Measurements from ENCODE around the gene MCCC1.

MCCC1 gene

GRCh38 chr3:183050706-183051105 is 48.6 kb downstream of the MCCC1 start:
- Histone ChIP-seq H2AFZ (ENCODE audit: low read length, unreplicated experiment) (no peak overlapping the region), H3K4me3 (ENCODE audit: low read depth, low read length) (no peak overlapping the region), H3K79me2 (ENCODE audit: control insufficient read depth, insufficient read depth, low read length, unreplicated experiment) (no peaks in the 10 kb centered on the region)

GRCh38 chr3:183046883-183047282 is 52.4 kb downstream of the MCCC1 start:
- H3K36me3 ChIP-seq (ENCODE audit: insufficient read depth, low read length): peaks cover 31% of the 10 kb centered on the region
- H3K79me2 ChIP-seq (ENCODE audit: control insufficient read depth, insufficient read depth, low read length, unreplicated experiment): no peaks in the 10 kb centered on the region
- no peak overlapping the region for H2AFZ ChIP-seq (ENCODE audit: low read length, unreplicated experiment)
- H3K27me3 ChIP-seq (ENCODE audit: insufficient read depth, low read length): no peaks in the 10 kb centered on the region
- no peak overlapping the region for H3K27ac ChIP-seq (ENCODE audit: low read depth, low read length)
- H3K4me1 ChIP-seq (ENCODE audit: control insufficient read depth, insufficient read depth, low read length, unreplicated experiment): no peaks in the 10 kb centered on the region
- no peak overlapping the region for H3K4me3 ChIP-seq (ENCODE audit: low read depth, low read length)

More at GRCh38 chr3:183050706-183051105, 48.6 kb downstream of the MCCC1 start:
- Histone ChIP-seq H3K27ac (ENCODE audit: low read depth, low read length) (no peak overlapping the region), H3K36me3 (ENCODE audit: insufficient read depth, low read length) (peaks cover 28% of the 10 kb centered on the region), H3K27me3 (ENCODE audit: insufficient read depth, low read length) (no peaks in the 10 kb centered on the region), H3K4me1 (ENCODE audit: control insufficient read depth, insufficient read depth, low read length, unreplicated experiment) (no peaks in the 10 kb centered on the region)

GRCh38 chr3:183044547-183045229 is 54.6 kb downstream of the MCCC1 start:
- Histone ChIP-seq H3K36me3 (ENCODE audit: insufficient read depth, low read length) (peaks cover 23% of the 10 kb centered on the region), H3K4me1 (ENCODE audit: control insufficient read depth, insufficient read depth, low read length, unreplicated experiment) (no peaks in the 10 kb centered on the region), H2AFZ (ENCODE audit: low read length, unreplicated experiment) (no peak overlapping the region), H3K4me3 (ENCODE audit: low read depth, low read length) (no peak overlapping the region), H3K79me2 (ENCODE audit: control insufficient read depth, insufficient read depth, low read length, unreplicated experiment) (no peaks in the 10 kb centered on the region), H3K27ac (ENCODE audit: low read depth, low read length) (no peak overlapping the region), H3K27me3 (ENCODE audit: insufficient read depth, low read length) (no peaks in the 10 kb centered on the region)

- Histone ChIP-seq H3K36me3 (ENCODE audit: insufficient read depth, low read length) (peaks cover 5% of the 10 kb centered on the region), H3K4me3 (ENCODE audit: low read depth, low read length) (no peak overlapping the region), H3K79me2 (ENCODE audit: control insufficient read depth, insufficient read depth, low read length, unreplicated experiment) (no peaks in the 10 kb centered on the region), H3K4me1 (ENCODE audit: control insufficient read depth, insufficient read depth, low read length, unreplicated experiment) (peaks cover 3% of the 10 kb centered on the region), H3K27ac (ENCODE audit: low read depth, low read length) (no peak overlapping the region), H3K27me3 (ENCODE audit: insufficient read depth, low read length) (no peaks in the 10 kb centered on the region), H2AFZ (ENCODE audit: low read length, unreplicated experiment) (no peak overlapping the region)
Observed at GRCh38 chr3:183038757-183039156, 60.5 kb downstream of the MCCC1 start.

- peaks cover 4% of the 10 kb centered on the region for H3K4me1 ChIP-seq (ENCODE audit: control insufficient read depth, insufficient read depth, low read length, unreplicated experiment)
- peaks cover 4% of the 10 kb centered on the region; the same call in 1 of the 2 replicates for H3K36me3 ChIP-seq (ENCODE audit: insufficient read depth, low read length)
- H3K27ac ChIP-seq (ENCODE audit: low read depth, low read length): no peak overlapping the region
- no peak overlapping the region for H2AFZ ChIP-seq (ENCODE audit: low read length, unreplicated experiment)
- no peaks in the 10 kb centered on the region for H3K79me2 ChIP-seq (ENCODE audit: control insufficient read depth, insufficient read depth, low read length, unreplicated experiment)
- no peaks in the 10 kb centered on the region for H3K27me3 ChIP-seq (ENCODE audit: insufficient read depth, low read length)
- no peak overlapping the region for H3K4me3 ChIP-seq (ENCODE audit: low read depth, low read length)
Observed at GRCh38 chr3:183038221-183038620, 61.1 kb downstream of the MCCC1 start.

- H3K27ac ChIP-seq (ENCODE audit: low read depth, low read length): no peak overlapping the region
- H2AFZ ChIP-seq (ENCODE audit: low read length, unreplicated experiment): no peak overlapping the region
- no peaks in the 10 kb centered on the region for H3K79me2 ChIP-seq (ENCODE audit: control insufficient read depth, insufficient read depth, low read length, unreplicated experiment)
- peaks cover 13% of the 10 kb centered on the region; the same call in 1 of the 2 replicates for H3K36me3 ChIP-seq (ENCODE audit: insufficient read depth, low read length)
- H3K4me3 ChIP-seq (ENCODE audit: low read depth, low read length): no peak overlapping the region
- peaks cover 4% of the 10 kb centered on the region for H3K4me1 ChIP-seq (ENCODE audit: control insufficient read depth, insufficient read depth, low read length, unreplicated experiment)
- H3K27me3 ChIP-seq (ENCODE audit: insufficient read depth, low read length): no peaks in the 10 kb centered on the region
Observed at GRCh38 chr3:183033746-183034145, 65.5 kb downstream of the MCCC1 start.

GRCh38 chr3:183032880-183033555 is 66.3 kb downstream of the MCCC1 start:
- no peaks in the 10 kb centered on the region for H3K27me3 ChIP-seq (ENCODE audit: insufficient read depth, low read length)
- peaks cover 20% of the 10 kb centered on the region; the same call in 1 of the 2 replicates for H3K36me3 ChIP-seq (ENCODE audit: insufficient read depth, low read length)
- H3K27ac ChIP-seq (ENCODE audit: low read depth, low read length): no peak overlapping the region
- H3K4me1 ChIP-seq (ENCODE audit: control insufficient read depth, insufficient read depth, low read length, unreplicated experiment): peaks cover 4% of the 10 kb centered on the region
- H2AFZ ChIP-seq (ENCODE audit: low read length, unreplicated experiment): no peak overlapping the region
- H3K79me2 ChIP-seq (ENCODE audit: control insufficient read depth, insufficient read depth, low read length, unreplicated experiment): no peaks in the 10 kb centered on the region
- no peak overlapping the region for H3K4me3 ChIP-seq (ENCODE audit: low read depth, low read length)

GRCh38 chr3:183031826-183032225 is 67.5 kb downstream of the MCCC1 start:
- Histone ChIP-seq H3K27me3 (ENCODE audit: insufficient read depth, low read length) (no peaks in the 10 kb centered on the region), H3K79me2 (ENCODE audit: control insufficient read depth, insufficient read depth, low read length, unreplicated experiment) (no peaks in the 10 kb centered on the region), H2AFZ (ENCODE audit: low read length, unreplicated experiment) (no peak overlapping the region), H3K4me1 (ENCODE audit: control insufficient read depth, insufficient read depth, low read length, unreplicated experiment) (peaks cover 4% of the 10 kb centered on the region), H3K27ac (ENCODE audit: low read depth, low read length) (no peak overlapping the region), H3K36me3 (ENCODE audit: insufficient read depth, low read length) (peaks cover 25% of the 10 kb centered on the region; the same call in 1 of the 2 replicates), H3K4me3 (ENCODE audit: low read depth, low read length) (no peak overlapping the region)

GRCh38 chr3:183028416-183028815 is 70.9 kb downstream of the MCCC1 start:
- Histone ChIP-seq H3K4me1 (ENCODE audit: control insufficient read depth, insufficient read depth, low read length, unreplicated experiment) (no peaks in the 10 kb centered on the region), H3K36me3 (ENCODE audit: insufficient read depth, low read length) (peaks cover 25% of the 10 kb centered on the region; the same call in 1 of the 2 replicates), H2AFZ (ENCODE audit: low read length, unreplicated experiment) (no peak overlapping the region), H3K79me2 (ENCODE audit: control insufficient read depth, insufficient read depth, low read length, unreplicated experiment) (no peaks in the 10 kb centered on the region), H3K4me3 (ENCODE audit: low read depth, low read length) (no peak overlapping the region), H3K27me3 (ENCODE audit: insufficient read depth, low read length) (no peaks in the 10 kb centered on the region), H3K27ac (ENCODE audit: low read depth, low read length) (no peak overlapping the region)

- H3K36me3 ChIP-seq (ENCODE audit: insufficient read depth, low read length): peaks cover 25% of the 10 kb centered on the region; the same call in 1 of the 2 replicates
- no peak overlapping the region for H3K4me3 ChIP-seq (ENCODE audit: low read depth, low read length)
- no peaks in the 10 kb centered on the region for H3K79me2 ChIP-seq (ENCODE audit: control insufficient read depth, insufficient read depth, low read length, unreplicated experiment)
- no peaks in the 10 kb centered on the region for H3K27me3 ChIP-seq (ENCODE audit: insufficient read depth, low read length)
- H3K27ac ChIP-seq (ENCODE audit: low read depth, low read length): no peak overlapping the region
- no peaks in the 10 kb centered on the region for H3K4me1 ChIP-seq (ENCODE audit: control insufficient read depth, insufficient read depth, low read length, unreplicated experiment)
- H2AFZ ChIP-seq (ENCODE audit: low read length, unreplicated experiment): no peak overlapping the region
Observed at GRCh38 chr3:183027276-183027675, 72.0 kb downstream of the MCCC1 start.
